Measurements from ENCODE around the gene ZDHHC17.

Gene ZDHHC17

GRCh38 chr12:76836633-76837032 lies 72.7 kb downstream of the ZDHHC17 start:
- no peak for DNase-seq

GRCh38 chr12:76847260-76847659 lies 83.3 kb downstream of the ZDHHC17 start:
- no peak for DNase-seq

GRCh38 chr12:76848132-76848531 lies 84.2 kb downstream of the ZDHHC17 start:
- DNase-seq = no peak

GRCh38 chr12:76852106-76852505 lies 88.2 kb downstream of the ZDHHC17 start:
- no peak for DNase-seq

- no peak for DNase-seq
Measured at GRCh38 chr12:76855271-76855670, 91.4 kb downstream of the ZDHHC17 start.

GRCh38 chr12:76856018-76856644 lies 92.2 kb downstream of the ZDHHC17 start:
- no peak for DNase-seq

- DNase-seq = no peak
Measured at GRCh38 chr12:76859611-76860010, 95.7 kb downstream of the ZDHHC17 start.

GRCh38 chr12:76860256-76860655 lies 96.3 kb downstream of the ZDHHC17 start:
- no peak for DNase-seq

- DNase-seq = no peak
Measured at GRCh38 chr12:76863005-76863670, 99.2 kb downstream of the ZDHHC17 start.

- DNase-seq = no peak
Measured at GRCh38 chr12:76863837-76864236, 99.9 kb downstream of the ZDHHC17 start.

GRCh38 chr12:76864791-76865400 lies 101.0 kb downstream of the ZDHHC17 start:
- no peak for DNase-seq

- no peak for DNase-seq
Measured at GRCh38 chr12:76866151-76866567, 102.2 kb downstream of the ZDHHC17 start.

GRCh38 chr12:76866726-76867125 lies 102.8 kb downstream of the ZDHHC17 start:
- no peak for DNase-seq

- no peak for DNase-seq
Measured at GRCh38 chr12:76871082-76871481, 107.2 kb downstream of the ZDHHC17 start.

- DNase-seq = no peak
Measured at GRCh38 chr12:76871742-76872141, 107.8 kb downstream of the ZDHHC17 start.

GRCh38 chr12:76872415-76872814 lies 108.5 kb downstream of the ZDHHC17 start:
- no peak for DNase-seq

GRCh38 chr12:76874027-76874426 lies 110.1 kb downstream of the ZDHHC17 start:
- no peak for DNase-seq

- no peak for DNase-seq
Measured at GRCh38 chr12:76874491-76875190, 110.7 kb downstream of the ZDHHC17 start.

GRCh38 chr12:76876696-76877229 lies 112.8 kb downstream of the ZDHHC17 start:
- no peak for DNase-seq

GRCh38 chr12:76878099-76878898 lies 114.4 kb downstream of the ZDHHC17 start:
- DNase-seq = no peak

GRCh38 chr12:76878899-76879709 lies 115.2 kb downstream of the ZDHHC17 start, which contains the start of gene CSRP2:
Gene CSRP2 (minus strand): TSS chr12:76879019. CDS start chr12:76866260, 12,759 bp downstream.
- peak; percentile 75 for DNase-seq
